GM18870 (cell line): ENCODE data around the gene F2RL3.
"Not testable (repeated sequence)": the region's sequence is repeated elsewhere in the genome, so short reads cannot be mapped to it uniquely, and the experiment has no call there.

Experiments
- ATAC-seq: cut with Tn5 transposase; IDR thresholded peaks from one replicate; pipeline ENCODE4 v1.9.1; 2021; ENCODE audit warnings: moderate library complexity; ENCODE audit not compliant: unreplicated experiment

Gene F2RL3

DNA sequence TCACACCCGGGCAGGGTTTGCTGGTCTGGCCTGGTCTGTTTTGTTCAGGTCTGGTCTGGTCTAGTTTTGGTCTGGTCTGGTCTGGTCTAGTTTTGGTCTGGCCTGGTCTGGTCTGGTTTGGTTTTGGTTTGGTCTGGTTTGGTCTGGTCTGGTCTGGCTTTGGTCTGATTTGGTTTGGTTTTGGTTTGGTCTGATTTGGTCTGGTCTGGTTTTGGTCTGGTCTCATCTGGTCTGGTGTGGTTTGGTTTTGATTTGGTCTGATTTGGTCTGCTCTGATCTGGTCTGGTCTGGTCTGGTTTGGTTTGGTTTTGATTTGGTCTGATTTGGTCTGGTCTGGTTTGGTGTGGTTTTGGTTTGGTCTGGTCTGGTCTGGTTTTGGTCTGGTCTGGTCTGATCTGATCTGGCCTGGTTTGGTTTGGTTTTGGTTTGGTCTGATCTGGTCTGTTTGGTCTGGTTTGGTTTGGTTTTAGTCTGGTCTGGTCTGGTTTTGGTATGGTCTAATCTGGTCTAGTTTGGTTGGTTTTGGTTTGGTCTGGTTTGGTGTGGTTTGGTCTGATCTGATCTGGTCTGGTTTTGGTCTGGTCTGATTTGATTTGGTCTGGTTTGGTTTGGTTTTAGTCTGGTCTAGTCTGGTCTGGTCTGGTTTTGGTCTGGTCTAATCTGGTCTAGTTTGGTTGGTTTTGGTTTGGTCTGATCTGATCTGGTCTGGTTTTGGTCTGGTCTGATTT is 14.4 kb upstream of the F2RL3 start:
- ATAC-seq = no peak

DNA sequence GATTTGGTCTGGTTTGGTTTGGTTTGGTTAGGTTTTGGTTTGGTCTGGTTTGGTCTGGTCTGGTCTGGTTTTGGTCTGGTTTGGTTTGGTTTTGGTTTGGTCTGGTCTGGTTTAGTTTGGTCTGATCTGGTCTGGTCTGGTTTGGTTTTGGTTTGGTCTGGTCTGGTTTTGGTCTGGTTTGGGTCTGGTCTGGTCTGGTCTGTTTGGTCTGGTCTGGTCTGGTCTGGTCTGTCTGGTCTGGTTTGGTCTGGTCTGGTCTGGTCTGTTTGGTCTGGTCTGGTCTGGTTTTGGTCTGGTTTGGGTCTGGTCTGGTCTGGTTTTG is 13.9 kb upstream of the F2RL3 start:
- ATAC-seq = not testable (repeated sequence)

DNA sequence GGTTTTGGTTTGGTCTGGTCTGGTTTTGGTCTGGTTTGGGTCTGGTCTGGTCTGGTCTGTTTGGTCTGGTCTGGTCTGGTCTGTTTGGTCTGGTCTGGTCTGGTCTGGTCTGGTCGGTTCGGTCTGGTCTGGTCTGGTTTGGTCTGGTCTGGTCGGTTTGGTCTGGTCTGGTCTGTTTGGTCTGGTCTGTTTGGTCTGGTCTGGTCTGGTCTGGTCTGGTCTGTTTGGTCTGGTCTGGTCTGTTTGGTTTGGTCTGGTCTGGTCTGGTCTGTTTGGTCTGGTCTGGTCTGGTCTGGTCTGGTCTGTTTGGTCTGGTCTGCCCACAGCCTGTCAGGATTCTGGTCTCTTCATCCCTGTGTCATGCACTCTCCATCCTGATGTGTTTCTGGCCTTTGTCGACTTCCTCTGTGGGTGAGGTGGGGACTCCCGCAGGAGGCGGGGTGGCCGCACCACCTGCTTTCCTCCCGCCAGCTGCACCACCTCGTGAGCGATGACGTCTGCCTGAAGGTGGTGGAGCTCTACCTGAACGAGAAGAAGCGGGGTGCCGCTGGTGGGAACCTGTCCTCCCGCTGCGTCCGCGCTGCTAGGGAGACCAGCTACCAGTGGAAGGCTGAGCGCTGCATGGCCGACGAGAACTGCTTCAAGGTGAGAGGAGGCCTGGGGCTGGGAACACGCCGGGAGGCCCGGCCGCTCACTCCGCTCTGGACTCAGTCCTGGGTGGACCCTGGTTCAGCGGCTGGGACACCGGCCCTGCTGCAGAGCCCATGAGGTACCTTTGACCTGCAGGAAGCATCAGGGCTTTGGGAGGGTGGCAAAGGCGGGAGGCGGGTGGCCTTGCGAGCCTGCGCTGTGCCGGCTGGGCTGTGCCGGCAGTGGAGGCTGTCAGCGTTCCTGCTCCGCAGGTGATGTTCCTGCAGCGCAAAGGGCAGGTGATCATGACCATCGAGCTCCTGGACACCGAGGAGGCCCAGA is 12.9 kb upstream of the F2RL3 start:
- no peak for ATAC-seq

DNA sequence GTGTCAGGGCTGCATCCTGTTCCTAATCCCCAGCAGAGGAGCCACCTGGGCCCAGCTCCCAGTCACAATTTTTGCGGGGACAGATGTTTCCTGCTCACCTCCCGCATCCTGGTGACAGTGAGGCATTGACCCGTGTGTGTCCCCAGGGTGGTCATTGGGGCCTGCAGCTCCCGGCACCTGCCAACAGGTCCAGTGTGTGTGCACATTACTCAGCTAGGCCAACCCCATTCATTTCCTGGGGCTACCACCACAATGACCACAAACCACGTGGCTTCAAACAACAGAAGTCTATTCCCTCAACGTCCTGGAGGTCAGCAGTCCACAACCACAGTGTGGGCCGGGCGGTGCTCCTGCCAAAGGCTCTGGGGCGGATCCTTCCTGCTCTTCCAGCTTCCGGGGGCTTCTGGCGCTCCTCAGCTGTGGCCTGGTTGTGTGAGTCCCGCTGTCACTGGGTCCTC is 11.9 kb upstream of the F2RL3 start:
- ATAC-seq = no peak

DNA sequence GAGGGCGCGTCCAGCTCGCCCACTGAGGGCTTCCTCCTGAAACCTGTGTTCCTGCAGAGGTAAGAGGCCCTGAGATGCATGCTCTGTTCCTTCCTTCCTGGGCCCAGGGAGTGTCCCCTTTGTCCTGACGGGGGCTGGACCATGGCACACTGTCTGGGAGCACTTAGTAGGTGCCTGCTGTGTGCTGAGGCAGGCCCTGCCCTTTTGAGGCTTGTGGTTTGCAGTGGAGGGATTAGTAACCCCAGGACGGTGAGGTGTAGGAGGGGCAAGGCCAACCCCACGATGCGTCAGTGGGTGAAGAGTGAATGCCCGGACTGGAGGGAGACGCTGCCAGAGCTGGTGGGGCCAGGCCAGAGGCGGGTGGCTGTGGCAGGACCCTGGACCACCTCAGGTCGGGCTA is 11.2 kb upstream of the F2RL3 start:
- ATAC-seq = no peak

DNA sequence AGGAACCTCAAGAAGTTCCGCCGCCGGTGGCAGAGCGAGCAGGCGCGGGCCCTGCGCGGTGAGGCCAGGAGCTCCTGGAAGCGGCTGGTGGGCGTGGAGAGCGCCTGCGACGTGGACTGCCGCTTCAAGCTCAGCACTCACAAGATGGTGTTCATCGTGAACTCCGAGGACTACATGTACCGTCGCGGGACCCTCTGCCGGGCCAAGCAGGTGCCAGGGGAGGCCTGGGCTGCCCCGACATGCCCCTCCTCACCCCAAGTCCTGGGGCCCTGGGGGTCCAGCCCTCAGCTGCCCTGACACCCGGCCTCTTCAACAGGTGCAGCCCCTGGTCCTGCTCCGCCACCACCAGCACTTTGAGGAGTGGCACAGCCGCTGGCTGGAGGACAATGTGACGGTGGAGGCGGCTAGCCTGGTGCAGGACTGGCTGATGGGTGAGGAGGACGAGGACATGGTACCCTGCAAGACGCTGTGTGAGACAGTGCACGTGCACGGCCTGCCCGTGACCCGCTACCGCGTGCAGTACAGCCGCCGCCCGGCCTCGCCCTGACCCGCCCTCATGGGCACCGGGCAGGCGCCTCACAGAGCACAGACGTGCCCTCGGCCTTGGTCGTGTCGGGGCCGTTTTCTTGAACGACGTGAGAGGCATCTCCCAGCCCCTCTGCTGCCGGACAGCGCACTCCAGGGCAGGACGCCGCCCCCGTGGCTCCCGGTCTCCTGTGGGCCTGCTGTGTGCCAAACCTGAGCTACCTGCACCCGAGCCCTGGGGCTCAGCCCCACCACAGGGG is 10.4 kb upstream of the F2RL3 start:
- no peak for ATAC-seq

DNA sequence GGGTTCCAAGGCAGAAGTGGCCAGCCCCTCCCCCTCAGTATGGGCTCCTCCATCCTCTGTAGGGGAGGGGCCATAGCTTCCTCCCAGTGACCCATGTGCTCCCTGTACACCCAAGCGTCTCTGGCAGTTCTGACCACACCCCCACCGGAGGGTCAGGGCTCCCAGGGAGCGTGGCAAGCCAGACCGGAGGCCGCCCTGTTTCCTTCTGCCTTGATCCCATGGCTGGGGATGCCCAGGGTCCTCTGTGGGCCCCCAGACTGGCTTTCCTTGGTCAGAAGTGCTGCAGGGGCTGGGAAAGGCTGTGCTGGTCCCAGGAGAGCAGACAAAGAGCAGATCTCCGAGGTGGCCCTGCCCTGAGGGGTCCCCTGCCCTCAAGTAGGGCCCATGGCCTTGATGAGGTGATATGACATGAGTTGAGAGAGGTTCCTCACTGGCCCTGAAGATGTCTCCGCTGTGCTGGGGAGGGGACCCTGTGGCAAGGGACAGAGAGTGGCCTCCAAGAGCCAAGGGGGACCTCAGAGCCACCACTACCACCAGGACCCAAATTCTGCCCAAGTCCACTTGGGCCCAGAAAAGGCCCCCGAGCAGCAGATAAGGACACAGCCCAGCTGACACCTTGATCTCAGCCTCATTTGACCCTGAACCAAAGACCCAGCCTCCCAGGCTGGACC is 7.8 kb upstream of the F2RL3 start:
- ATAC-seq = no peak

DNA sequence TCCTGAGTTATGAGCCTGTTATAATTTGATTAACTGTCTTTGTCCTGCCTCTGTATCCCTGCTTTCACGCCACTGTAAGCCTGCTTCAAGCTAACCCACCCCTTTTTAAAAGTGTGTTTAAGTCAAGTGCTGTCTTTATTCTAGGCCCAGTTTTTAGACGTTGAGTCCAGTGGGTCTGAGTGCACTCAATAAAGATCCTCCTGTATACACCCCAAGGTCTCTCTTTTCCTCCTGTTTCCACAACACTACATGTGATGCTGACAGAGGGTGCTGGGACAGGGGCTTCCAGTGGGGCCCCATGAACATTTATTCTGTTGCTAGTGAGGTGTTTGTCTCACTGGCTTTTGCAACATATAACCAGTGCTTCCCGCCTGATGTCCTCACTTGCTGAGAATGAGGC is 6.7 kb upstream of the F2RL3 start:
- no peak for ATAC-seq

DNA sequence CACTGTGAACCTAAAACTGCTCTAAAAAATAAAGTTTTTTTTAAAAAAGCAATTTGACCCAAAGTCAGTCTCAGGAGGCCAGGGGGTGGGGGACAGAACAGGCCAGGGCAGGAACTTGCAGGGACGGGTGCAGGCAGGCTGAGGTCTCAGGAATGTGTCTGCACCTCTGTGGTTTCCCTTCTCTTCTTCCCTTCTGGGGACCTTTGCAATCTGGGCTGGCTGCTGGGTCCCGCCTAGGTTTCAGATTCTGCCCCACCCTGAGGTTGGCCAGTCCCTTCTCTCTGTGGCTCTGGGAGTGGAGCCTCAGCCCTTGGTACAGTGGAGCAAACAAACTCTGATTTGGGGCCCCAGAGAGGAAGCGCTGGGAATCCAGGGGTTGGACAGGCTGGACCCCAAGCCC is 5.3 kb upstream of the F2RL3 start:
- ATAC-seq = no peak

DNA sequence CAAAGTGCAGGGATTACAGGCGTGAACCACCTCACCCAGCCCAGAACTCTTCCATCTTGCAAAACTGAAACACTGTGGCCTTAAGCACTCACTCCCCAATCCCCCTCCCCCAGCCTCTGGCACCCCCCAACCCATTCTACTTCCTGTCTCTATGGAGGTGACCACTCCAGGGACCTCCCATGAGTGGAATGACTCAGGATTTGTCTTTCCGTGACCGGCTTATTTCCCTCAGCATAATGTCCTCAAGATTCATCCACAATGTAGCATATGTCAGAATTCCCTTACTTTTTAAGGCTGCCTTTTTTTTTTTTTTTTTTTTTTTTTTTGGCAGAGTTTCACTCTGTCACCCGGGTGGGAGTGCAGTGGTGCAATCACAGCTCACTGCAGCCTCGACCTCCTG is 3.6 kb upstream of the F2RL3 start:
- ATAC-seq = no peak

DNA sequence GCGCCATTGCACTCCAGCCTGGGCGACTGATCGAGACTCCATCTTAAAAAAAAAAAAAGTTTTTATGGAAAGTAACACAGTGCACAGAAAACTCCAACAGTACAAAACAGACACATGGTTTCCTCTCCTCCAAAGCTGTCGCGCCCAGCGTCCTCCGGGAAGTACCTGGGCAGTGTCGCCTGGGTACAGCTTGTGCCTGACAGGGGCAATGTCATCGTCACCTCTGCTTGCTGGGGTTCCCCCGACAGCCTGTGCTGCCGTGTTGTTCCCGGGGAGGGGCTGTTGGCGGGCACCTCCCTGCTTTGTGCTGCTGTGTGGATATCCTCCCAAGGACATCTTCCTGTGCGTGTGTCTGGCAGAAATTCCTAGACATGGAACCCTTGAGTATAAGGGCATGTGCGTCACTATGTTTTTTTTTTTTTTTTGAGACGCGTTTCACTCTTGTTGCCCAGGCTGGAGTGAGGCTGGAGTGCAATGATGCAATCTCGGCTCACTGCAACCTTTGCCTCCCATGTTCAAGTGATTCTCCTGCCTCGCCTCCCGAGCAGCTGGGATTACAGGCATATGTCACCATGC is 2.4 kb upstream of the F2RL3 start:
- no peak for ATAC-seq

DNA sequence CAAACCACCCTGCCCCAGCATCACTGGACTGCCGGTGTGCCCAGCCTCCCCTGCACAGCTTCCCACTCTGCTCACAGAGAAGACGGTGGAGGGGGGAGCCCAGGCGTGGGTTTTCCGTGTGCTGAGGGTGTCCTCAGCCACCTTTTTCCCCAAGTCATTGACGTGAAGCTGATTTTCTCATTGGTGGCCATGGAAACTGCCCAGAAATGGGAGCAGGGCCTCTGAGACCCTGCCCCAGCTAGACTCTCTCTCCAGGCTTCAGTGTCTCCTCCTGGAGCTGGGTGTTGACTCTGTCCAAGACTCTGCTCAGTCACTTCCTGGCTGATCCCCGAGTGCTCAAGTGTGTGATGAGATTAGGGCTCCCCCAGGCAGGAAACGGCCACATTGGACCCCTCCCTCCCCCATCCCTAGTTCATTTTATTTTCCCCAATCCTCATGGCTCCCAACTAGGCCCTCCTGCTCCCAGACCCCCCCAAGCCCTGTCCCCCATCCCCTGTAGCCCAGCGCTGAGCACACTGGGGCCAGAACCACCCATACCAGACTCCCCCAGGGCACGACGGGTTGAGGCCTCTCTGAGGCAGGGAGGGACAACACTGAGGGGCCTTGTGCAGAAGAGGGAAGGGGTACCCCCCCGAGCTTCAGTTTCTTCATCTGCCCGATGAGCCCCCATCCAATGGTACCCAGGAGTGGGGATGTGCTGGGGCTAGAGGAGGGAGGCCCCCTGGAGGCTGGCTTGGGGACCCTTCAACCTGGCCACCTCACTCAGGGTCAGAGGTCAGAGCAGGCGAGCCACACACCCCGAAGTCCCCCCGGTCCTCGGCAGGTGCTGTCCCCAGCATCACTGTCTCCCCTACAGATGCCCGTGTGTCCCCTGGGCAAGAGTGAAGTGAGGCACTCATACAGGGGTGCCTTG is 1.2 kb upstream of the F2RL3 start:
- ATAC-seq = no peak

DNA sequence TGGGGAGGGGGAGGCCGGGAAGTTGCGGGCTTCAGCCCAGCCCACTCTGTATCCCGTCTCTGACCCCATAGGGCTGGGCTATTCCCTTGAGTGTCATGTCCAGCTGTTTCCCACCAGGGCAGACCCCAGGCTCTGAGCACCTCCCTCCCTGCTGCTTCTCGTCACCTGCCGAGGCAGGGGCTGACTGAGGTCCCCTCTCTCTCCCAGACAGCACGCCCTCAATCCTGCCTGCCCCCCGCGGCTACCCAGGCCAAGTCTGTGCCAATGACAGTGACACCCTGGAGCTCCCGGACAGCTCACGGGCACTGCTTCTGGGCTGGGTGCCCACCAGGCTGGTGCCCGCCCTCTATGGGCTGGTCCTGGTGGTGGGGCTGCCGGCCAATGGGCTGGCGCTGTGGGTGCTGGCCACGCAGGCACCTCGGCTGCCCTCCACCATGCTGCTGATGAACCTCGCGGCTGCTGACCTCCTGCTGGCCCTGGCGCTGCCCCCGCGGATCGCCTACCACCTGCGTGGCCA is 625 bp downstream of the F2RL3 start:
- ATAC-seq = no peak

DNA sequence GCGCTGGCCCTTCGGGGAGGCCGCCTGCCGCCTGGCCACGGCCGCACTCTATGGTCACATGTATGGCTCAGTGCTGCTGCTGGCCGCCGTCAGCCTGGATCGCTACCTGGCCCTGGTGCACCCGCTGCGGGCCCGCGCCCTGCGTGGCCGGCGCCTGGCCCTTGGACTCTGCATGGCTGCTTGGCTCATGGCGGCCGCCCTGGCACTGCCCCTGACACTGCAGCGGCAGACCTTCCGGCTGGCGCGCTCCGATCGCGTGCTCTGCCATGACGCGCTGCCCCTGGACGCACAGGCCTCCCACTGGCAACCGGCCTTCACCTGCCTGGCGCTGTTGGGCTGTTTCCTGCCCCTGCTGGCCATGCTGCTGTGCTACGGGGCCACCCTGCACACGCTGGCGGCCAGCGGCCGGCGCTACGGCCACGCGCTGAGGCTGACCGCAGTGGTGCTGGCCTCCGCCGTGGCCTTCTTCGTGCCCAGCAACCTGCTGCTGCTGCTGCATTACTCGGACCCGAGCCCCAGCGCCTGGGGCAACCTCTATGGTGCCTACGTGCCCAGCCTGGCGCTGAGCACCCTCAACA is 1.2 kb downstream of the F2RL3 start:
- ATAC-seq = no peak

DNA sequence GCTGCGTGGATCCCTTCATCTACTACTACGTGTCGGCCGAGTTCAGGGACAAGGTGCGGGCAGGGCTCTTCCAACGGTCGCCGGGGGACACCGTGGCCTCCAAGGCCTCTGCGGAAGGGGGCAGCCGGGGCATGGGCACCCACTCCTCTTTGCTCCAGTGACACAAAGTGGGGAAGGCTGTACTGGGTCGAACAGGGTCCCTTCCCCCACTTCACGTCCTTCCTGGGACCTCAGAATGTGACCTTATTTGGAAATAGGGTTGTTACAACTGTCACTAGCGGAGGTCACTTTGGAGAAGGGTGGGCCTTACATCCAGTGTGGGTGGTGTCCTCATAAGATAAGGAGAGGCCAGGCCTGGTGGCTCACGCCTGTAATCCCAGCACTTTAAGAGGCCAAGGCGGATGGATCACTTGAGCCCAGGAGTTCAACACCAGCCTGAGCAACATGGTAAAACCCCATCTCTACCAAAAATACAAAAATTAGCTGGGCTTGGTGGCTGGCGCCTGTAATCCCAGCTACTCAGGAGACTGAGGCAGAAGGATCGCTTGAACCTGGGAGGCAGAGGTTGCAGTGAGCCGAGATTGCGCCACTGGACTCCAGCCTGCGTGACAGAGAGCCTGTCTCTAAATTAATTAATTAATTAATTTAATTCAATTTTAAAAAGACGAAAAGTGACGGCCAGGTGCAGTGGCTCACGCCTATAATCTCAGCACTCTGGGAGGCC is 1.8 kb downstream of the F2RL3 start:
- no peak for ATAC-seq

DNA sequence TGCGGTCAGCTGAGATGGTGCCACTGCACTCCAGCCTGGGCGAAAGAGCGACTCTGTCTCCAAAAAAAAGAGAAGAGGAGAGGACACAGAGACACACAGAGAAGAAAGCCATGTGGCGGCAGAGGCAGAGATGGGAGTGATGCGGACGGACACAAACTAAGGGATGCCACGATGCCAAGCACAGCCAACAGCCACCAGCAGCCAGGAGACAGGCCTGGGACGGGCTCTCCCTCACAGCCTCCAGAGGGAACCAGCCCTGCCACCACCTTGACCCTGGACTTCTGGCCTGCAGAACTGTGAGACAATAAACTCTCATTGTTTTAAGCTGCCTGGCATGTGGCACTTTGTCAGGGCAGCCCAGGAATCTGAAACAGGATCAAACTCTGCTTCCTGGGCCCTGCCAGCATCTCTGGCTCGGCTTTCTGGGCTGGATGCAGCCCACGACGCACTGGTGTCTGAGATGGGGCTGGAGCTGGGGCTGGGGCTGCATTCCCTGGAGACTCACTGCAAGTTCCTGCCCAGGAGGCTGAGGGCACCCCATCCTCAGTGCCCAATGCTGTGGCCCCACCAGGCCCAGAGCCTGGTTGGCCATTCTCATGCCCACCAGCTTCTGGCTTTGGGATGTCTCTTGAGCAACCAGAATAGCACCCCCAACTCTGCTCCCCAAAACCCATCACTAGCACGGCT is 3.0 kb downstream of the F2RL3 start:
- no peak for ATAC-seq

DNA sequence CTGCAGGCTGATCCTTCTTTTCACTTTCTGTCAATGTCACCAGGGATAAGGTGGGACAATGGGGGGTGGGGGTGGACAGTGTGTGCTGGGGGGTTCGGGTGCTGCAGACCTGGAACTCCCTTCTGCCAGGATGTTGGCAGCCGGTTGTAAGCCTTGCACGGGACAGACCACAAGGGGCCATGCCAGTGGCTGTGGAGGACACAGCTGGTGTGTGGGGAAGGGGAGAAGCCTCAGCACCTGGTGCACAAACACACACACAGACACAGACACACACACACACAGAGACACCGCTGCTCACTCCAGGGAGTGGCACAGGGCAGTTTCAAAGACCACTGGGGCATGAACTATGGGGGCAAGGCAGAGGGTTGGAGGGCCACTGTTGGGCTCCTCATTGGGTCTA is 3.6 kb downstream of the F2RL3 start:
- ATAC-seq = no peak
